Duodenal mucosa (tissue), 2 donors: ENCODE results near the gene SRCAP.

ENCODE experiments used
- H3K27ac ChIP-seq: one replicate; pipeline ENCODE4 v1.7.0; 2013; ENCODE audit warnings: low read depth, low read length
- H3K27me3 ChIP-seq, 2 donors: one replicate each; pipeline ENCODE4 v1.7.0; 2013; ENCODE audit warnings: low read length in 2 of 2, control low read depth in 1 of 2; ENCODE audit not compliant: insufficient read depth in 2 of 2, control insufficient read depth in 1 of 2
- H3K36me3 ChIP-seq, 2 donors: one replicate each; pipeline ENCODE4 v1.7.0; 2013; ENCODE audit warnings: low read length in 2 of 2, control low read depth in 1 of 2; ENCODE audit not compliant: insufficient read depth in 2 of 2, control insufficient read depth in 1 of 2
- H3K4me1 ChIP-seq, 2 donors: one replicate each; pipeline ENCODE4 v1.7.0; 2013; ENCODE audit warnings: low read length in 2 of 2, control low read depth in 1 of 2; ENCODE audit not compliant: insufficient read depth in 2 of 2, control insufficient read depth in 1 of 2
- H3K4me3 ChIP-seq, 2 donors: one replicate each; pipeline ENCODE4 v1.7.0; 2013; ENCODE audit warnings: low read length in 2 of 2, low read depth in 1 of 2
- H3K9ac ChIP-seq, 2 donors: one replicate each; pipeline ENCODE4 v1.7.0; 2013; ENCODE audit warnings: low read length in 2 of 2, low read depth in 1 of 2
- H3K9me3 ChIP-seq, 2 donors: one replicate each; pipeline ENCODE4 v1.7.0; 2013; ENCODE audit warnings: low read length in 2 of 2, control low read depth in 1 of 2; ENCODE audit not compliant: control insufficient read depth in 1 of 2

The SRCAP gene

GRCh38 chr16:30728899-30729672 lies 30.1 kb downstream of the SRCAP start:
- no peaks in the 10 kb centered on the region for H3K9me3 ChIP-seq
- no peaks in the 10 kb centered on the region for H3K27me3 ChIP-seq
- H3K4me3 ChIP-seq: no peak overlapping the region
- no peak overlapping the region for H3K9ac ChIP-seq
- H3K36me3 ChIP-seq: peaks cover 37 to 64% of the 10 kb centered on the region in 2 donors
- peaks cover 26 to 32% of the 10 kb centered on the region in 2 donors for H3K4me1 ChIP-seq
- H3K27ac ChIP-seq: no peak overlapping the region

GRCh38 chr16:30731411-30731810 lies 32.4 kb downstream of the SRCAP start:
- Histone ChIP-seq H3K27me3 (no peaks in the 10 kb centered on the region), H3K9ac (no peak overlapping the region), H3K4me1 (peaks cover 14 to 17% of the 10 kb centered on the region in 2 donors), H3K9me3 (no peaks in the 10 kb centered on the region), H3K4me3 (no peak overlapping the region), H3K36me3 (peaks cover 41 to 68% of the 10 kb centered on the region in 2 donors), H3K27ac (no peak overlapping the region)

- H3K9me3 ChIP-seq: no peaks in the 10 kb centered on the region
- no peak overlapping the region for H3K4me3 ChIP-seq
- H3K4me1 ChIP-seq: peaks cover 29% of the 10 kb centered on the region in 2 donors
- no peak overlapping the region for H3K9ac ChIP-seq
- H3K27ac ChIP-seq: no peak overlapping the region
- peaks cover 44 to 76% of the 10 kb centered on the region in 2 donors for H3K36me3 ChIP-seq
- no peaks in the 10 kb centered on the region for H3K27me3 ChIP-seq
These were observed 38.2 kb downstream of the SRCAP start for GRCh38 chr16:30736995-30737793.

- Histone ChIP-seq H3K4me3 (no peak overlapping the region), H3K36me3 (peaks cover 42 to 70% of the 10 kb centered on the region in 2 donors), H3K9me3 (no peaks in the 10 kb centered on the region), H3K27ac (no peak overlapping the region), H3K4me1 (peaks cover 29% of the 10 kb centered on the region in 2 donors), H3K27me3 (no peaks in the 10 kb centered on the region), H3K9ac (no peak overlapping the region)
These were observed 39.0 kb downstream of the SRCAP start for GRCh38 chr16:30737794-30738648.

- no peaks in the 10 kb centered on the region for H3K9me3 ChIP-seq
- peaks cover 29% of the 10 kb centered on the region in 2 donors for H3K4me1 ChIP-seq
- no peak overlapping the region for H3K4me3 ChIP-seq
- H3K27ac ChIP-seq: no peak overlapping the region
- H3K27me3 ChIP-seq: no peaks in the 10 kb centered on the region
- H3K36me3 ChIP-seq: peaks cover 40 to 65% of the 10 kb centered on the region in 2 donors
- H3K9ac ChIP-seq: no peak overlapping the region
These were observed 40.3 kb downstream of the SRCAP start for GRCh38 chr16:30738984-30739951.

- H3K9me3 ChIP-seq: no peaks in the 10 kb centered on the region
- peak overlapping the region; percentile 15 to 31 for H3K9ac ChIP-seq
- peak overlapping the region in 1 of 2 donors; percentile 16 for H3K4me3 ChIP-seq
- H3K36me3 ChIP-seq: peaks cover 32 to 67% of the 10 kb centered on the region in 2 donors
- H3K27me3 ChIP-seq: no peaks in the 10 kb centered on the region
- peak overlapping the region; percentile 40 for H3K27ac ChIP-seq
- peaks cover 29 to 35% of the 10 kb centered on the region in 2 donors for H3K4me1 ChIP-seq
These were observed 41.6 kb downstream of the SRCAP start for GRCh38 chr16:30740364-30741251.

- Histone ChIP-seq H3K4me1 (peaks cover 30 to 36% of the 10 kb centered on the region in 2 donors), H3K9me3 (no peaks in the 10 kb centered on the region), H3K36me3 (peaks cover 24 to 58% of the 10 kb centered on the region in 2 donors), H3K27me3 (no peaks in the 10 kb centered on the region), H3K27ac (peak overlapping the region; percentile 27), H3K4me3 (no peak overlapping the region), H3K9ac (peak overlapping the region in 1 of 2 donors; percentile 1)
These were observed 42.5 kb downstream of the SRCAP start for GRCh38 chr16:30741461-30741914.

GRCh38 chr16:30743716-30744115 lies 44.7 kb downstream of the SRCAP start:
- Histone ChIP-seq H3K9me3 (no peaks in the 10 kb centered on the region), H3K36me3 (peaks cover 17 to 36% of the 10 kb centered on the region in 2 donors), H3K4me1 (peaks cover 42 to 48% of the 10 kb centered on the region in 2 donors), H3K27ac (no peak overlapping the region), H3K4me3 (no peak overlapping the region), H3K9ac (no peak overlapping the region), H3K27me3 (no peaks in the 10 kb centered on the region)
